IPS-11a (cell line): ENCODE measurements around the gene PIK3CB.
"Not testable (repeated sequence)": the region's sequence is repeated elsewhere in the genome, so short reads cannot be mapped to it uniquely, and the experiment has no call there.

Experiments
- H3K4me3 ChIP-seq: one replicate; pipeline ENCODE4 v1.5.1; 2013; ENCODE audit warnings: low read depth, low read length, control low read depth

PIK3CB gene

DNA sequence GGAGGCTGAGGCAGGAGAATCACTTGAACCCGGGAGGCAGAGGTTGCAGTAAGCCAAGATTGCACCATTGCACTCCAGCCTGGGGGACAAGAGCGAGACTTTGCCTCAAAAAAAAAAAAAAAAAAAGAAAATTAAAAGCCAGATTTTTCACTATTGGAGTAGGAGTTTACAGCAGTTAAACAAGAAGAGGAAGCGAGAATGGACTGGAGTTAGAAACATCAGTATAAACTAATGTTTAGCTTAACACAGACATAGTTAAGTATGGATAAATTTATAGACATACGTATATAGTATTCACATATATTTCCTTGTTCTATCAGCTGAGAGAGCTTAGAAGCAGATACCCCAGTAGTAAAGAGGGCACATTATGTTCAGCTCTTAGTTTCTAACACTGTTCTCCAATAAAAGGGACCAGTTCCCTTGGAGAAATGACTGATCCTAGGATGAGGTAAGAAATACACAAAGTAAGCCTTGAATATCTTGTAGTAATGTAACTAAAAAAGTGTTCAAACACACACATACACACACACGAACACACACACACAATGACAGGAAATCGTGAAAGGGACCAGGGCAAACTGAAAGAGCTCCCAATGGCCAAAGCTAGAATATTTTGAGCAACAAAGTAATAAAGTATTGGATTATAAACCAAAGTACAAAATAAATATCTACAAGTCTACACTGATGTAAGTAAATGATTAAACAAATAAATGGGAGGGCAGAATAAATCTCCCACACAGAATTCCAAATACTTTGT is 25.1 kb downstream of the PIK3CB start:
- no peak overlapping the region for H3K4me3 ChIP-seq

DNA sequence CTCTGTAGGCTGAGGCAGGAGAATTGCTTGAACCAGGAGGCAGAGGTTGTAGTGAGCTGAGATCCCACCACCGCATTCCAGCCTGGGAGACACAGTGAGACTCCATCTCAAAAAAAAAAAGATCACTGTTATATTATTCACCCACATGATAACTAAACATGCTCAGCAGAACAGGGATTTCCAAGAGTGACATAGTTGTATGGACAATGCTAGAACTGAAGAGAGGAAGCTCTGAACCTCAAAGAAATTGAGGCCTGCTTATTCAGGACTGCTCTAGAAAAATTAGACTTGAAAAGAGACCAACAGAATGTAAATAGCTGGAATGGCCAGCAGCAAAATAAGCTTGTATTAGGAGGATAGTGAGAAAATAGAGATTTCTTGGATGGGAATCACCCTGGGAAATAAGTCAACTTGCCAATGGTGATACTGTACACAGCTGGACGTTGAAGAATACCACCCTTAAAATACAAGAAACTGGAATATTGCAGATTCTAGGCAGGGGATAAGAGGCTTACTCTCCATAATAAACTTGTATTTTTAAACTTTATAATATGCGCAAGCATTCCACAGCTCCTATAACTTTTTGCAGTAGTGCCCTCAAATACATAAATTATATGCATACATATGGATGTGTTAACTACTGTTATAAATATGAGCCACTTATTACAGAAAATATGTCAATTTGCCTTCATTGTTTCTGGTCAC is 28.2 kb downstream of the PIK3CB start:
- H3K4me3 ChIP-seq: no peak overlapping the region

DNA sequence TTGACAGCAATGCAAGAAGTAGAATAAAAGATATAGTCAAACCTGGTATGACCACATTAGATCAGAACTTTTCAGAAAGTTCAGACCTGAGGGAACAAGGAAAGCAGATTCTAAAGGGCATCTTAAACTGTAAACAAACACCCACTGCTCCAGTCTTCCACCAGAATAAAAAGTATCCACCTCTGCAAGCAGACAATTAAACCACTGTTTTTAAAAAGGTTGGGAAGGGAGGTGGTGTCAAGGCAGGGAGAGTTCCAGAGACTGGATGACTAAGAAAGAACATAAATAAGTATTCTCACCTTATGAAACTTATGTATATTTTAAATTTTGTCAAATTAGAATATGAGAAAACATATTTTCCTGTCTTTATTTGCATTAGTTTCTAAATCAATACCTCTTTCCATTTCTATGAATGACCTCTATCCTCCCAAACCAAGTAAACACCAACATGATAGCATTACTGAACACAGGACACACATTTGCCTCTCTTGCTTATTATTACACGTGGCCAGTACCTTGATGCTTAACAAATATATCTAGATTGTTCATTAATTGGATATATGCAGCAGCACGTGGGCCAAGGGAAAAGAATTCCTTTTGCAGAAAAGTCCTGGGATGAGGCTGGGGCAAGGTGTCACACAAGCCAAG is 31.6 kb downstream of the PIK3CB start:
- H3K4me3 ChIP-seq: no peak overlapping the region

DNA sequence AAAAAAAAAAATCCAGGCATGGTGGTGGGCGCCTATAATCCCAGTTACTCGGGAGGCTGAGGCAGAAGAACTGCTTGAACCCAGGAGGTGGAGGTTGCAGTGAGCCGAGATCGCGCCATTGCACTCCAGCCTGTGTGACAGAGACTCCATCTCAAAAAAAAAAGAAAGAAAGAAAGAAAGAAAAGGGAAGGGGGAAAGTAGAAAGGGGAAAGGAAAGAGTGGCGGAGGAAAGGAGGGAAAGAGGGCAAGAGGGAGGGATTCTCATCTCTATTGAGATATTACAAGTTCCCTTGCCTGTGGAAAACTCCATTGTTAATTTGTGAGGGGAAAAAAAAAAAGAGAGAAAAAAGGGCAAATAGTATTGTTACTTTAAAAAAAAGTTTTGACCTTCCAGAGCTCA is 32.5 kb downstream of the PIK3CB start:
- not testable (repeated sequence) for H3K4me3 ChIP-seq

DNA sequence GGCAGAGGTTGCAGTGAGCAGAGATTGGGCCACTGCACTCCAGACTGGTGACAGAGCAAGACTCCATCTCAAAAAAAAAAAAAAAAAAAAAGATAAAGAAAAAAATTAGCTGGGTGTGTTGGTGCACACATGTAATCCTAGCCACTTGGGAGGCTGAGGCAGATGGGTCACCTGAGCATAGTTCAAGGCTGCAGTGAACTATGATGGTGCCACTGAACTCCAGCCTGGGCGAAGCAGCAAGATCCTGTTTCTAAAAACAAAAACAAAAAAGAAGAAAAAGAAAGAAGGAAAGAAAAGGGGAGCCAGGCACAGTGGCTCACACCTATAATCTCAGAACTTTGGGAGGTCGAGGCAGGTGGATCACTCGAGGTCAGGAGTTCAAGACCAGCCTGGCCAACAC is 32.9 kb downstream of the PIK3CB start:
- no peak overlapping the region for H3K4me3 ChIP-seq

DNA sequence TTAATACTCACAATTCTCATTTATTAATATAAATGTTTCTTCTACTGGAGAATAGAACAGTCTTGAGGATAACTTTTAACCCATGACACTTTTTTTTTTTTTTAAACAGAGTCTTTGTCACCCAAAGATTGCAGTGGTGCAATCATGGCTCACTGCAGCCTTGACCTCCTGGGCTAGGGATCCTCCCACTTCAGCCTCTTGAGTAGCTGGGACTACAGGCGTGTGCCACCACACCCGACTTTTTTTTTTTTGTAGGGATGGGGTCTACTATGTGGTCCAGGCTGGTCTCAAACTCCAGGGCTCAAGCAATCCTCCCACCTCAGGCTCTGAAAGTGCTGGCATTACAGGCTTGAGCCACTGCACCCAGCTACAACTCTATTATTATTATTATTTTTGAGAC is 34.5 kb downstream of the PIK3CB start:
- no peak overlapping the region for H3K4me3 ChIP-seq

DNA sequence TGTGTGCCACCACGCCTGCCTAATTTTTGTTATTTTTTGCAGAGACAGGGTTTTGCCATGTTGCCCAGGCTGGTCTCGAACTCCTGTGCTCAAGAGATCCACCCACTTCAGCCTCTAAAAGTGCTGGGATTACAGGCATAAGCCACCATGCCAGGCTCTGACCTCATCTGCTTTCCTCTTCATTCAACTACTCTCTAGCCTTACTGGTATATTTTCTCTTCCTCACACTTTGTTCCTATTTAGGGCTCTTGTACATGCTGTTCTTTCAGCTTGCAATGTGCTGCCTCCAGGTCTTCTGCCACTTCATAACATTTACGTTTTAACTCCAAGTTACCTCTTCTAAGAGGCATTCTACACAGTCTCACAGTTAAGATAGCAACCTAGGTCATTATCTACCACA is 34.9 kb downstream of the PIK3CB start:
- H3K4me3 ChIP-seq: no peak overlapping the region

DNA sequence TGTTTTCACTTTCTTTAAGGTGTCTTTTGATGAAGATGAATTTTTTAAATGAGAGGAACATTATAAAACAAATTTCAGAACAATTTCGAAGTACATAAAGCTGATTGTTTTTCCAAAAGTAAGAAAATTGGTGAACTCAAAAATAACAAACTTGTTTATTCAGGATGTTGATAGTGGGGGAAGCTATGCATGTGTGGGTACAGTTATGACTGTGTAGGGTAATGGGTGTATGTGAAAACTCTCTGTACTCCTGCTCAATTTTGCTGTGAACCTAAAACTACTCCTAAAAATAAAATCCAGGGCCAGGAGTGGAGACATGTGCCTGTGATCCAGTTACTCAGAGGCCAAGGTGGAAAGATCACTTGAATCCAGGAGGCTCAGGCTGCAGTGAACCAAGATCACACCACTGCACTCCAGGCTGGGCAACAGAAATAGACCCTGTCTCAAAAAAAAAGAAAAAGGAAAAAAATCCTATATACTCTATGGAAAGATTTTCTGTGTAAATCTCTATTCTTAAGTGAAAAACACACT is 37.2 kb downstream of the PIK3CB start:
- H3K4me3 ChIP-seq: no peak overlapping the region

DNA sequence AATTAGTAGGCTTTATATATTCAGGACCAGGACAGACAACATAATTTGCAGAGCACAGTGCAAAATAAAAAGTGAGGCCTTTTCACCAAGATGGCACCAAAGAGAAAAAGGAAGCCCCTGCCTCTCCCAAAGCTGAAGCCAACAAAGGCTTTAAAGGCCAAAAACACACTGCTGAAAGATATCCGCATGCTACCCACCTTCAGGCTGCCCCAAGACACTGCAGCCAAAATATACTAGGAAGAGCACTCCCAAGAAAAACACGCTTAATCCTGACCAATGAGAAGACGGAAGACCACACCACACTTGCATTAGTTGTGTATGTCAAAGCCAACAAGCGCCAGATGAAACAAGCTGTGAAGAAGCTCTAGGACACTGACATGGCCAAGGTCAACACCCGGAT is 38.0 kb downstream of the PIK3CB start:
- no peak overlapping the region for H3K4me3 ChIP-seq

DNA sequence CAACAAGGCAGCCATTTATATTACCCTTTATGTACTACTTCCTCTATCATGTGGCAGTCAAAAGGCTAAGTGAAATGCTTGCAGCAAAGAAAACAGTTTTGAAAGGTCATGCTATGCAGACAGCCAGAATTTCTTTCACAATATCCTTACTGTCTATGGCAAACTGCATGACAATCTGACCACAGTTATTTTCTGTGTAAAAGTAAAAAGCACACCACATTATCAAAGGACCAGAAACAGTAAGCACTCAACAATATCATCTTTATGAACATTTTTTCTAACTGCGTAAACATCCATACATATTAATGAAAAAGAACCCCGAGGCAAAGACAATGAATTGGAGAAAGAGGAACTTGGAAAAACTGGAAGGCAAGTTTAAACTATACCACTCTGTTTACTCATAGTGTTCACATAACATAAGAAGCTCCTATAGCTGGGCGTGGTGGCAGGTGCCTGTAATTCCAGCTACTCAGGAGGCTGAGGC is 47.9 kb downstream of the PIK3CB start:
- no peak overlapping the region for H3K4me3 ChIP-seq

DNA sequence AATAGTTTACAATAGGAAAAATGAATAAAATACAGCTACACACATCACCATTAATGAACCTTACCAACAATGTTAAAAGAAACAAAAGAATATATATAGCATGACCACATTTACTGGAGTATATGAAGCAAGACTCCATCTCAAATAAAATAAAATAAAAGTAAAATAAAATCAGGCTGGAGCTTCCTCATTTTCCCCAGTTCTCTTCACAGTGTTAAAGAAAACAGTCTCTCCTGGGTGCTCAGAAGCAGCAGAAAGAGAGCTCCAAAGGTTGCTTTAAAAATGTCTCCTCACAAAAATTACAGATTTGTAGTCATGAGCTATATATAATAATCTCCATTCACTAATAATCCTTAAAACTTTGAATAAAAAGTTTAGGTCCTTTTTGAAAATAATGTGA is 48.8 kb downstream of the PIK3CB start:
- no peak overlapping the region for H3K4me3 ChIP-seq

DNA sequence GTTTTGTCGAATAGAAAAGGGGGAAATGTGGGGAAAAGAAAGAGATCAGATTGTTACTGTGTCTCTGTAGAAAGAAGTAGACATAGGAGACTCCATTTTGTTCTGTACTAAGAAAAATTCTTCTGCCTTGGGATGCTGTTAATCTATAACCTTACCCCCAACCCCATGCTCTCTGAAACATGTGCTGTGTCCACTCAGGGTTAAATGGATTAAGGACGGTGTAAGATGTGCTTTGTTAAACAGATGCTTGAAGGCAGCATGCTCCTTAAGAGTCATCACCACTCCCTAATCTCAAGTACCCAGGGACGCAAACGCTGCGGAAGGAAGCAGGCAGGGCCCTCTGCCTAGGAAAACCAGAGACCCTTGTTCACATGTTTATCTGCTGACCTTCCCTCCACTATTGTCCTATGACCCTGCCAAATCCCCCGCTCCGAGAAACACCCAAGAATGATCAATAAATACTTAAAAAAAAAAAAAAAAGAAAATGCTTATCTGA is 49.3 kb downstream of the PIK3CB start:
- not testable (repeated sequence) for H3K4me3 ChIP-seq

DNA sequence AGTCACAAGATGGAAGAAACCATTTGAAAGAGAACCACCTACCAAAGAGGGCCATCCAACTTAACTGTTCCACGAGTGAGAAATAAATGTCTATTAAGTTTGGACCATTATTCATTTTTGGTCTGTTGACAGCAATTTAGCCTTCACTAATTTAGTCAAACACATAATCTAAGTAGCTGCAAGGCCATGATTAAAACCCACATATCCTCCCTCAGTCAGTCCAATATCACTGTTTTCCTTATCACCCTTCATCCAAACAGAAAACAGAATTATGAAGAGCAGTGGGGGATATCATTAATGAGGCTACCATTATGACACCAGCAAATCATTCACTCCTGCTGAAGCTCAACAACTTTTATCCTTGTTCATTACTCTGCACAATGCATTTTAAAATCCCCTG is 52.0 kb downstream of the PIK3CB start:
- no peak overlapping the region for H3K4me3 ChIP-seq

DNA sequence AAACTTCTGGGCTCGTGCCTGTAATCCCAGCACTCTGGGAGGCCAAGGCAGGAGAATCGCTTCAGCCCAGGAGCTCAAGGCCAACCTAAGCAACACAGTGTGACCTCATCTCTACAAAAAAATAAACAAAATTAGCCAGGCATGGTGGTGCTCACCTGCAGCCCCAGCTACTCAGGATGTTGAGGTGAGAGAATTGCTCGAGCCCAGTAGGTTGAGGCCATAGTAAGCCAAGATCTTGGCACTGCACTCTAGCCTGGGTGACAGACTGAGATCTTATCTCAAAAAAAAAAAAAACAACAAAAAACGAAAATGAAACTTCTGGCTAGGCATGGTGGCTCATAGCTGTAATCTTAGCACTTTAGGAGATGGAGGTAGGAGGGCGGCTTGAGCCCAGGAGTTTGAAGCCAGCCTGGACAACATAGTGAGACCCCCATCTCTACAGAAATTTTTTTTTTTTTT is 53.7 kb downstream of the PIK3CB start:
- no peak overlapping the region for H3K4me3 ChIP-seq

DNA sequence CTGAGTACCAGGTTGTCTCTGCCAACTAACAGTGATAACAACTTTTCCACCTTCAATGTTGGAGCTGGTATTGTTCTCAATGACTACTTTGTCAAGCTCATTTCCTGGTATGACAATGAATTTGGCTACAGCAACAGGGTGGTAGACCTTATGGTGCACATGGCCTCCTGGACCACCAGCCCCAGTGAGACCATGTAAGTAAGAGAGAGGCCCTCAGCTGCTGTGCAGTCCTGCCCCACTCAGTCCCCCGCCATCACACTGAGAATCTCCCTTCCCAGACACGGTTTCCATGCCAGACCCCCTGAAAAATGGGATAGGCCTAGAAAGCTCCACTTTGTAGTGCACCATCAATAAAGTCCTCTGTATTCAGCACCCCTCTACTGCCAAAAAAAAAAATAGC is 56.1 kb downstream of the PIK3CB start:
- H3K4me3 ChIP-seq: no peak overlapping the region

DNA sequence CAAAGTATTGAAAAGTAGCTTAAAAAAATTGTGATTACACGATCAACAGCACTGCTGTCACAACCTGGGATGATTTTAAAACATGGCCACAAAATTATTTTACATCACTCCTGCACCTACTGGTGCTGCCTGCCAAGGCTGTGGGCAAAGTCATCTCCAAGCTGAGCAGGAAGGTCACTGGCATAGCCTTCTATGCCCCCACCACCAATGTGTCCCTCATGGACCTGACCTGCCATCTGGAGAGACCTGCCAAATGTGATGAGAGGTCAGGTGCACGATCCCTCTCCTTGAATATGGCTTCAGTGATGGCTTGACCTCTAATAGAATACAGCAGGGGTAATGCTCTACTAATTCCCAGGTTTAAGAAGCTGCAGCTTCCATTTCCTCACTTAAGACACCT is 57.8 kb downstream of the PIK3CB start:
- H3K4me3 ChIP-seq: no peak overlapping the region

DNA sequence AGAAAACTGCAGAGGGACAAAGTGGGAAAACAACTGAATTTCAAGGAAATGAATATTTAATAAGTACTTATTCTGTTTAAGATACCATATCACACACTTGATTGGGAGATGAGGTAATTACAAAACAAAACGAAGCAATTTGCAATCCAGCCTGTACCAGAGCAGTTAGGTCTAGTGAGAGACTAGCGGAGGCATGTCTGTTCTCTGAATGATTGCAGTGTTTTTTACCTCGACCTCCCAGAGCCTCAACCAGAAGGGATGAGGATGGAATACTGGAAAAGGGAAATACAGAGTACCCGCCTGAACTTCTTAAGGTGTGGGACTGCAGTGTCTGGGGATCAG is 59.5 kb downstream of the PIK3CB start:
- H3K4me3 ChIP-seq: no peak overlapping the region

DNA sequence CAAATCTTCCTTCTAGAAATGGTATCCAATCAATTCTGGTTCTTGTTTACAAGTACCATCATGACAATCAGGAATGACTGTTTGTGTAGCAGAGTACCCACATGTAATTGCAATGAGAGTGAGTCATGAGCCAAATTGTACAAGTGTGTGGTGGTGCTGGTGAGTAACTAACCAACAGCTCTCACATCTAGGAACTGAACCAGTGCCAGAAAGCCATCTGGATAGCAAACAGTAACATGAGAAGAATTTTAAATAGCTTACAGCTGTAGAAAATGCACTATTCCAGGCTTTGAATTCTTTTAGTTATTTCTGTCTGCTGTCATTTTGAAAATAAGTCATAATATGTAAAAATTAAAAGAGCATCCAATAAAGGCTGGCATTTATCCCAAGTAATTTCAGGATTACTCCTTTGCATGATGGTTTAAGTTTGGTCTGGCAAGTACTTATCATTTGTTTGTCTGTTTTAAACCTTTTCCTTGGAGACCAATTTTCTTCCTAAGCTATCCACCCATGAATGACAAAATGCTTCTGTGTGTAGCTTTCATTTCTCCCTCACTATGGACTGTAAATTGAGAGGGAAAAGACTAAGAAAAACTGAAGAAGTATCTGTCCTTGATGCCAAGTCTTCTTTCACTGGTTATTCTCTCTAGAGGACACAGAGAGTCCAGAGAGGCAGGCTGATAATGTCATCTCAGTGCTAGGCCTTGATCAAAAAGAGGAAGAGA is 60.0 kb downstream of the PIK3CB start:
- H3K4me3 ChIP-seq: no peak overlapping the region

DNA sequence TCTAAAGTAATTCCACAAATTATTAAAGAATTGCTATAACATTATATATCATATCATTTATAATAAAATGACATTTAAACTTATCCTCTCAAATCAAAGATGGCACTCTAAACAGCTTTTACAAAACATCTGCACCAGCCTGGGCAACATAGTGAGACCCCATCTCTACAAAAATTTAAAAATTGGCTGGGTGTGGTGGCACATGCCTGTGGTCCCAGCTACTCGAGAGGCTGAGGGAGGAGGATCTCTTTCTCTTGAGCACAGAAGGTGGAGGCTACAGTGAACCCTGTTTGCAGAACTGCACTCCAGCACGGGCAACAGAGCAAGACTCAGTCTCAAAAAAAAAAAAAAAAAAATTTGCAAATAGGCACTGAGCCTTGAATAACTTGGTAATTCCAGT is 63.1 kb downstream of the PIK3CB start:
- no peak overlapping the region for H3K4me3 ChIP-seq

DNA sequence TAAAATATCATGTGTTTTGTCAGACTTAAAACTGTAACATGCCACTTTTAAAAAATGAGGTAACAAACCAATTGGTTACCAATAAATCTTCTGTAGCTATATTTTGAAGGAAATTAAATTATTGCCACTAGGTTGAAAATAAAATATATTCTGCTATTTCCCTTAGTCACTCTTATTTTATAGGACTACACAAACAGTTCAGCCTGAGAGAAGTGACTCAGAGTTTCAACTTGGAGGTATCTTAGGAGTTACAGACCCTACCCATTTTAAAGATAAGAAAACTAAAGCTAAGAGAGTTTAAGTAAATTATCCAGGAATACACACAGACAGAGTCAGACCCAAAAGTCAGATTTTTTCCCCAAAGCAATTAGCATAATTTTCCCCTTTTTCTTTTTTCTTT is 65.1 kb downstream of the PIK3CB start:
- H3K4me3 ChIP-seq: no peak overlapping the region

DNA sequence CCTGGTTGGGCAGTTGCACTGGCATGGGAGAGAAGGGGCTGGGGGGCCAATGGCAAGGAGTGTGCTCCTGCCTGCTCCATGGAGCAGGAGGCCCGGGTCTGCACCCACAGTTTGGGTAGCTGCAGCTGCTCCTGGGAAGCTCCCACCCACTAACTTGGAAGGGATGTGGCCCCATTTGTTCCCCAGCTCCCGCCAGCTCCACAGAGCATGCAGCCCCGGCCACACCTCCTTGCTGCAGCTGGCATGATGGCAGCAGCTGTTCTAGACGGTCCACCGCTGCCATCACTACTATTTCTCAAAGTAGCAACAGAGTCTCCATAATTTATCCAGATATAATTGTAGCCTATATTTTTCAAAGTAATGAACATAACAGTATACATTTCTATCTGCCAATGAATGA is 65.8 kb downstream of the PIK3CB start:
- no peak overlapping the region for H3K4me3 ChIP-seq
